GM19468 (cell line): Measurements from ENCODE around the gene ARHGAP6.

Experiments
- ATAC-seq: cut with Tn5 transposase; IDR thresholded peaks from one replicate; pipeline ENCODE4 v1.9.1; 2021; ENCODE audit warnings: mild to moderate bottlenecking, moderate library complexity, moderate number of reproducible peaks; ENCODE audit not compliant: unreplicated experiment; ENCODE audit errors: extremely low read depth

The ARHGAP6 gene

GRCh38 chrX:11100281-11101035, 565.3 kb downstream of the ARHGAP6 start:
- no peak for ATAC-seq

DNA sequence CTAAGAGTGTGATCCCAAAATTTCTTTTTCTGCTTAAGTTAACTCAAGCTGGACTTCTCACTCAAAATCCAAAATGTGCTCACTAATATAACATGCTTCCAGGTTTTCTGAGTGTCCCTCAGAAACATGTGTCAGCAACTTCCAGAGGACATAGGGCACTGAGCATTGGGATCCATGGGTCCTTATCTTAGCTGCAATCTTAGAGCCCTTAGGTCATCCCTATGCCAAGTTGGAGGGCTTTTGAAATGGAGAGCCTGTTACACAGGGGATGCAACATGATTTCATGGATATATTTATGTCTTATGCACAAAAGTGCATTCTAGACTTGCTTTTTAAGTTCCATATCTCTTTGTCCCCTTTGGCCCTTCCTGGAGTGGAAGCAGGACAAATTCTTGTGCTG, 566.3 kb downstream of the ARHGAP6 start:
- ATAC-seq = no peak

- ATAC-seq = no peak
Measured at GRCh38 chrX:11097933-11098332, 567.8 kb downstream of the ARHGAP6 start.

GRCh38 chrX:11089802-11090201, 575.9 kb downstream of the ARHGAP6 start:
- no peak for ATAC-seq
